Fibroblast of skin of left biceps (primary cell): Measurements from ENCODE around the gene PTK6.

Source experiments
- DNase-seq, 2 experiments: peaks; one replicate each; pipeline ENCODE4 v3.0.0-alpha.2; 2013; ENCODE audit warnings: low read depth in 2 of 2

PTK6 gene

GRCh38 chr20:63543733-63544132 is 6.6 kb upstream of the PTK6 start:
- DNase-seq = no peak

GRCh38 chr20:63543131-63543530 is 6.0 kb upstream of the PTK6 start:
- DNase-seq = no peak

GRCh38 chr20:63542696-63543095 is 5.5 kb upstream of the PTK6 start:
- DNase-seq = no peak

- no peak for DNase-seq
Measured at GRCh38 chr20:63542031-63542559, 4.9 kb upstream of the PTK6 start.

- DNase-seq = no peak
Measured at GRCh38 chr20:63541371-63541770, 4.2 kb upstream of the PTK6 start.

- no peak for DNase-seq
Measured at GRCh38 chr20:63540417-63541186, 3.4 kb upstream of the PTK6 start.

GRCh38 chr20:63539441-63540370 is 2.5 kb upstream of the PTK6 start:
- no peak for DNase-seq

GRCh38 chr20:63539092-63539430 is 1.9 kb upstream of the PTK6 start:
- DNase-seq = no peak

GRCh38 chr20:63538204-63539091 is 1.3 kb upstream of the PTK6 start:
- DNase-seq = no peak

GRCh38 chr20:63537525-63538203 is 488 bp upstream of the PTK6 start:
- peak; percentile 30 to 37 for DNase-seq

GRCh38 chr20:63536241-63536977 is 767 bp downstream of the PTK6 start:
- DNase-seq = no peak

- no peak for DNase-seq
Measured at GRCh38 chr20:63534831-63535651, 2.1 kb downstream of the PTK6 start.

GRCh38 chr20:63534427-63534830 is 2.7 kb downstream of the PTK6 start:
- no peak for DNase-seq

- DNase-seq = no peak
Measured at GRCh38 chr20:63533871-63534393, 3.2 kb downstream of the PTK6 start.

- DNase-seq = no peak
Measured at GRCh38 chr20:63533388-63533787, 3.8 kb downstream of the PTK6 start.

- no peak for DNase-seq
Measured at GRCh38 chr20:63532449-63532971, 4.7 kb downstream of the PTK6 start.

- no peak for DNase-seq
Measured at GRCh38 chr20:63531686-63532448, 5.3 kb downstream of the PTK6 start.

- DNase-seq = no peak
Measured at GRCh38 chr20:63530788-63531160, 6.4 kb downstream of the PTK6 start.
